HG03354 (cell line): ENCODE data around the gene CLCNKB.
"Not testable (repeated sequence)": the region's sequence is repeated elsewhere in the genome, so short reads cannot be mapped to it uniquely, and the experiment has no call there.

Experiments
- ATAC-seq: cut with Tn5 transposase; IDR thresholded peaks from one replicate; pipeline ENCODE4 v1.9.1; 2021; ENCODE audit warnings: mild to moderate bottlenecking; ENCODE audit not compliant: unreplicated experiment, poor library complexity, severe bottlenecking

CLCNKB gene

DNA sequence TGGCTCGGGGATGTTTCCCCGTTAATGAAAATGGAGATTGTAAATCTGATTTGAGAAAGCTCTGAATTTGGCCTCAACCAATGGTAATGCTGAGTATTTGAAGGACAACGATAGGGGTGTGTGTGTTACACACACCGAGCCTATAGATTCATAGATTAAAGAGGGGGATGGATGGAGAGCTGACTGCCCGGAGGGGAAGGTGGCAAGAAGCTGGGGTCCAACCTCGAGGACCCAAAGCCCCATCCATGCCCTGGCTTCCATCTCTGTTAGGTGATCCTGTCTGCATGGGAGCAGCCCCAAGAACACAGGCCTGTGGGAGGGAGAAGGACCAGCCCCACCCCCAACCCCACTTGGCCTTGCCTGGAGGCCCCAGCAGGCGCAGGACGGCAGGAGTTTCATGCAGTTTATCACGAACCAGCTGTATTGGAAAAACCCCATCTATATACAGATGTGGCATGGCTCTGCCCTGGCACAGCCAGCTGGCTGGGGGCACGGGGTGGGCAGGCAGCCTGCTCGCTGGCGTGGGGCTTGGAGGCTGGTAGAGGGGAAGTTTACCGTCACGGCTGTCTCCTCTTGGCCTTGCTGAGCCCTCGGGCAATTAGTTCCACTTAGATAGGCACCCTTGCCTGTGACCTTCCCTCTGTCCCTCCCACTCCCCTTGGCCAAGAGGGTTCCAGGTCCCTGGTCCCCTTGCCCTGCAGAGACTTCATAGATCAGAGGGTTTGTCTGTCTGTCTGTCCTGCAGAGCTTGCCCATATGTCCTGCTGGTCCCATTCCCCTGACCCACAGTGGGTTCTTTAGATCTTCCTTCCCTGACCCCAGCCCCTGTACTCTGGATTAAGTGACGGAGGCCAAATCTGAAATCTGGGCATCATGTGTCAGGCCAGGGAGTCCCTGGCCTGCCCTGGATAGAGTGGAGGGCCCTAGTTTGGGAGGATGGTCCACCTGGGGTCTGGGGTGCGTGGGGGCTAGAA is 28.8 kb upstream of the CLCNKB start:
- no peak for ATAC-seq

- ATAC-seq: no peak
Observed at GRCh38 chr1:16015491-16015890, 28.1 kb upstream of the CLCNKB start.

DNA sequence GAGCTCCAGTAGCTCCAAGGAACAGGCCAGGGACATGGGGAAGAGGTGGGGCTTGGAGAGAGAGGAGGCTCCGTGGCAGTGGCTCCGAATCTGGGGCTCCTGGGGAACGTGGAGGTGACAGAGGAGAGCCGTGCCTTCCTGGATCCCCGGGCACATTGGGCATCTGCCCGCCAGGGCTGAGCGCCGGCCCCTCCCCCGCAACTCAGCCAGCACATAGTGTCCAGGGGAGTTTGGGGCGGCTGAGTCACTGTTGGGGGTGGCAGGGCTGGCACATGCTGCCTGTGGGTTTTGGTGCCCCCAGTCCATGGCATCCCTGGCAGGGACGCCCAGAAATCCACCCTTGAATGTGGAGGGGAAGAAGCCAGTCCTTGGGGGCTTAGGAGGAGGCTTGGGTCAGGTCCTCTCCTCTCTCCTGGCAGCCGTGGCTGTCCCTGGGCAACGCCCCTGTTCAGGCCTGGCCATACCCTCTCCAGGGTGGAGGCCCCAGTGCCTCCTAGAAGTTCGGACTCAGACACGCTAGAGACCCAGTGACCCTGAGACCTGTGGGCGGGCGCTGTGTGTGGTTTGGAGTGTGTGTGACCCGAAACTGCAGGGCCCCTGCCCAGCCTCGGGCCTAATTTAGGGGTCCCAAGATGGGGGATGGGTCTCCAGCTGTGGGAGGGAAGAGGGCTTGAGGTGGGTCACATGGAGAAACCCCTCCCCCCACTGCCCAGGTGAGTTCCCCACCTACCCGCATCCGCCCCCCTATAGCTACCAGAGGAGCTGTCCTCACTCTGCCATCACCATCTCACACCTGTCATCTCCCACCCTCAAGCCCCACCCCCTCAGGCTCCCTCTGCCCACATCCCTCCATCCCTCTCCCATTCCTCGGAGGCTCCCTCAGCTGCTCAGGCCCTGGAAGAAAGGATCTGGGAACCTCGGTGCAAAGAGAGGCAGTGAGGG is 27.4 kb upstream of the CLCNKB start:
- no peak for ATAC-seq

DNA sequence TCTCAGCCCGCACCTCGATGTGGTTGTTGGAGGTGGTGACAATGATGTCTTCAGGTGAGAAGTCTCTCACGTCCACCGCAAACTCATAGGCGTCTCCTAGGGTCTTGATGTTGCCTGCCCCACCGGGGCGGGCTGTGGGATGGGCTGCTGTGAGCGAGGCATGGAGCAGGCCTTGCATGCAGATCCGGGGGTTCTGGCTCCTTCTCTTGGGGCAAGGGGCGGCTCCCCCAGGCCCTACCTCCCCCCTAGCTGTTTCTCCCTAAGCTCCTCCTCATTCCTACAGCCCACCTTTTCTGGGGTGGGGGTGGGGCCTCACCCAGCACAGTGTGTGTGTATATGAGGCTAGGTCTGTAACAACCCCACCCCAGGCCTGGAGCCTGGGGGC is 26.5 kb upstream of the CLCNKB start:
- no peak for ATAC-seq

DNA sequence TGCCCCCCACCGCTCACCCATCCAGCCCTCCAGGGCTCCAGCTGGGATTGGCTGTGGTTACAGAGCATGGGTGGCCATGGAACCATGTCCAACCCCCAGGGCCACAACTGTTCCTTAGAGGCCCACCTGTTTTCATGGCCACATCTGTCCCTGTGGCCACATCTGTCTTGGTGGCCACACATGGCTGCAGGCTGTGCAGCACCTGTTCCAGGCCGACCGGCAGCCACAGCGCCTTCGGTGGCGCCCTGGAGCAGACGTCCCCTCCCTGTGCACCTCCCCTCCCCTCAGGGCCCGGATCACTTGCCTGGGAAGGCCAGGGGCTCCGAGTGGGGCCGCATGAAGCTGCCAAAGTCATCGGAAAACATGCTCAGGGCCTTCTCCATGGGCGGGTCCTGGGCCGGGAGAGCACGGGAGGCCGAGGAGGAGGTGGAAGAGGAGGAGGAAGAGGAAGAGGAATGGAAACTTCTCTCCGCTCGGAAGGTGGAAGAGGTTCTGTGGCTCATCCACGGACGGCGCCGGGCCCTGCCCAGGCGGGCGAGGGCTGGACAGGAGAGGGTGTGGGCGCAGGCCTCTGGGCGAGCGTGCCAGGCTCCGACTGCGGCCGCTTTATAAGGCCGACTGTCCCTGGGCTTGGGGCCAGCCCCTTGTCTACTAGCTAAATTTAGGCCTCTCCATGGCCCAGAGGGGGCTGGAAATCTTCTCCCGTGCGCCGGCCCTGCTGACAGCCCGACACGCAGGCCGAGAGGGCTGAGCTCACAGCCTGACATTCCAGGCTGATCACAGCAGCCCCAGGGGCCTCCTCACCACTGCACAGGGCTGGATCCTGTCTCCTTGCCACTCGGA is 25.9 kb upstream of the CLCNKB start, which contains the start of gene HSPB7:
Gene HSPB7 (minus strand): TSS at position 583 of the 843 bp plus-strand sequence. CDS start 80 bp downstream, at position 503.
- no peak for ATAC-seq

DNA sequence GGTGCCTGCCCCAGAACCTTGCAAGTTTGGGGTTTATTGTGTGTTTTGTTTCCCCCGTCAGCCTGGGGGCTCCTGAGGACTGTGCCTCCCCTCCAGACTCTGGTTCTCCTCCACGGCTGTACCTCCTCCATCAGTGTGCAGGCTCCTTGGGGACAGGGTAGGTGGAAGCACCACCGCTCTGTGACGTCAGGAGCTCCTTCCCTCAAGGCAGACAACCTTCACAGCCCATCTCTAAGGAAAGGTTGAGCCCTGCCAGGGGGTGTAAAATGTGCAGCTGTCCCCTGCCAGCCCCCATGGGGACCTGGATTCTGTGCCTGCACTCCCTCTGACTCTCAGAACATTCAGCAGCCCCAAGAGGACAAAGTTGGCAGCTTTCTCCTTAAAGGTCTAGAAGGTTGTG is 25.3 kb upstream of the CLCNKB start:
- ATAC-seq: no peak

DNA sequence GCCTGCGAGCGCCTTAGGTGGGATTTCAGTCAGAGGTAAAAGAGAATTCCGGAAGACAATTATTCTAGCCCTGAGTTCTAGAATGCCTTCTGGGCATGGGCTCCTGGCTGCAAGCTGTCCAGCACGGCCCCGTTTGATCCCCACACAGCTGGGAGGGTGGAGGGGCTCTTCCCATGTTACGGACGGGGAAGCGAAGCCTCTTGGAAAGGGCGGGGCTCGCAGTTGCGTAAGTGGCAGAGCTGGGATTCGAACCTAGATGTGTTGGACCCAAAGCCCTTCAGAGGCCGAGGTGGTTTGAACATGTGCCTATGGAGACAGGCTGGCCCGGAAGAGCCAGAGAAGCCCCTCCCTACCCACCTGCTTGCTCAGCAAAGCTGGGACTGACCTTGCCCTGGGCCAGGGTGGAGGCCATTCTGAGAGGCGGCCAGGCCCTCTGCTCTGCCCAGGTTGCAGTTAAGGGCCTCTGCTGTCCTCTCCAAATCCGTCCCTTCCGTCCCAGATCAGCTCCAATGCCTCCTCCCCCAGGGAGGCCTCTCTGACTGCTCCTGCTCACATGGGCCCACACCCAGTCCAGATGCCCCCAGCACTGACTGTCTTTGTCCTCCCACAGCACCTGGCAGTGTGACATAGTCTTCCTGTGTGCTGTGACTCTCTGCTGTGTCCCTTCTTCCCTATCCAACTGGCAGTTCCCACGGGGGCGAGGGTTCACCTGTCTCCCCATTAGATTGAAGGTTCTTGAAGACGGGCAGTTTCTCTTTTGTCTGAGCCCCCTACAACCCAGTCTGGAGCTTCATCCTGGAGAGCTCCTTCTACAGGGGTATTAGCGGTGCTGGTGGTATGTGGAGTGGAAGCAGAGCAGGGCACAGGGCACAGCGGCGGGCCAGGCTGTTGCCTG is 24.6 kb upstream of the CLCNKB start:
- ATAC-seq: no peak

DNA sequence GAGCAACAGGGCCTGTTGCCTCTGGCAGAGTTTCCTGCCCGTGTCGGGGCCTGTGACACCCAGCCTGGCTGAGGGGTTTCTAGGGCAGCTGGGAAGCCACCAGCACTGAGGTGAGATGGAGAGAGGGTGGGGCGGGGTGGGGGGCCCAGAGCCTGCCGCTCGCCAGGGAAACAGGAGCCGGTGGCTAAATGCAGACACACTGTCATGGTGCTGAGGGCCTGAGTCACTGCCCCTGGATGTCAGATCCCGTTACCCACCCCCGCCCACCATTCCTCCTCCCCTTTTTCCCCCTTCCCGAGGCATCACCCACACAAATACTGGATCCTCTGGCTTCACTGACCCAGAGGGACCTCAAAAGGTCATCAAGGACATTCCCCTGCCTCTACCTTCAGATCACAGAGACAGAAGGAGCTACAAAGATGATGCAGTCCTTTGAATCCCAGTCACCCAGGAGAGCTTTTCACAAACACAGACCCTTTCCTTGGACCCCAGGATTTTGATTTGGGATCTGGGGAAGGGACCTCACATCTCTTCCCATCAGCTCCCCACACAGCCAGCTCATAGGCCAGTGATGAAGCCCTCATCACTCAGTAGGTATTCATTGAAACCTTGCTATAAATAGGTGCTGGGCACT is 23.8 kb upstream of the CLCNKB start:
- no peak for ATAC-seq

DNA sequence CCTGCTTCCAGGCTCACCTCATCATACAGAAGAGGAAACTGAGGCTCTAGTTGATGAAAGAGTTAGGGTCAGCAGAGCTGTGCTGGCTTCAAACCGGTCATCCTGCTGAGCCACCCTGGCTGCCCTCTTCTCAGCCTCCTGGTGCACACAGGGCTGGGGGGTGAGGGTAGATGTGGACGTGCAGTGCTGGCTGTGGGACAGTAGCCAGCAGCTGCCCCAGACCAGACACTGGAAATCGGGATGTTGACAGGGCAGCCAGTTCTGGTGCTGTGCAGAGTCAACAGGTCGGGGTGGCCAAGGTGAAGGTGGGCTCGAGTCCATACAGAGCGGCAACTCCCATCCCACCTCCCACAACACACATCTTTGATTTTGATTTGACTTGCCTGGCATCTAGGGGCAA is 23.3 kb upstream of the CLCNKB start:
- no peak for ATAC-seq

DNA sequence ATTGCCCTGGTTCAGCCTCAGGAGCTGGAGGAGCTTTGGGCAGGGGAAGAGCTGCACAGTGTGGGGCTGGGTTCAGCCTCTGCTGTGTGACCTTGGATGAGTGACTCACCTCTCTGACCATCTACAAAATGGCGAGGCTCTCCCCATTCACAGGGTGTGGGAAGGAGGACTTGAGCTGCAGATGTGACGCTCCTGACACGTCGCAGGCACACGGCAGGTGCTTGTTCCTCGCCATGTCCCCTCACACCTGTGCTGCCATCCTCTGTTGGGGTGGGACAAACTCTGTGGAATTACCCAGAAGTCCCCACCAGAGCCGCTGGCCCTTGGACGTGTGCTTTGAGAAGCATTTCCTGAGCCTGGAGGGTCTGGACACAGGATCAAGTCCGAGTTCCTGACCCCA is 22.7 kb upstream of the CLCNKB start:
- ATAC-seq: not testable (repeated sequence)

DNA sequence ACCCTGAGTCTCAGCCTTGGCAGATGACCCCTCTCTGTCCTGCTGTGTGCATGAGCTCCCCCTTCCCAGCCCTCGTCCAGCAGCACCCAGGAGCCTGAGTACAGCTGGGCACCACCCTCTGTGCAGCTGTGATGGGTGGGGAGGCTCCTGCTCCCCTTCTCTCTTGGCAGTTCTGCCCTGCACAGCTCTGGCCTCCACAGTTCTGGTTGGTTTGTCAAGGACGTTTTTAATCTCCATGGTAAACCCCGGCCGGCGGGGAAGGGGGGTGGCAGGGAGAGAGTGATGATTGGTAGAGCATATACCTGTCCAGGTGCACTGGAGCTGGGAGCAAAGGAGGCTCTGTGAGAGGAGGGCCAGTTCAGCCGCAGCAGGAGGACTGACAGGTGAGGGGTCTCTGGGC is 21.9 kb upstream of the CLCNKB start, which contains the start of gene CLCNKA:
Gene CLCNKA (plus strand): TSS at position 356 of the 400 bp plus-strand sequence. CDS start 584 bp downstream, outside the sequence.
- ATAC-seq: no peak

- ATAC-seq: no peak
Observed at GRCh38 chr1:16022393-16022792, 21.2 kb upstream of the CLCNKB start.

DNA sequence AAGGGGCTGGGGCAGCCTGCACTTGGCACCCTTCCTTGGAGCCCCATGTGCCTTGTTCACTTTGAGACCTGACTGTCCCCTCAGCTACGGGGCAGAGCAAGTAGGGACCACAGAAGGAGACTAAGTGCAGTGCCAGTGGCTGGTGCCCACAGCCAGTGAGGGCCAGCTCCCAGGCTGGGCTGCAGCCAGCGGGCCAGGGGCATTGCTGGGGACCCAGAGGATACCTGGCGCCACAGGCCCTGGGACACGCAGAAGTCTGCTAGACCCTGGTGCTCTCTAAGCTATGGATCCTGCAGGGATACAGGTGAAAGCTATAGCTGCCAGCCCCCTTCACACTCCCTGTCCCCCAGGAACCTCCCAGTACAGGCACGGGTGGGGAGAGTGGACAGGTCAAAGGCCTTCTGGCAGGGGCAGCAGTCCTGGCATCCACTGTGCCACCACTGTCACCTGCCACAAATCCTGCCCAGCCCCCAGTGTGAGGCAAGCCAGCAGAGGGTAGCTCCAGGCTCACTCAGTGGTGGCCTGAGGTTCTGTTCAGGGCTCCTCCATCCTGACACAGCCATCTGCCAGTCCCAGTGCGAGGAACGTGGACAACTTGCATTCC is 20.4 kb upstream of the CLCNKB start:
- ATAC-seq: no peak

DNA sequence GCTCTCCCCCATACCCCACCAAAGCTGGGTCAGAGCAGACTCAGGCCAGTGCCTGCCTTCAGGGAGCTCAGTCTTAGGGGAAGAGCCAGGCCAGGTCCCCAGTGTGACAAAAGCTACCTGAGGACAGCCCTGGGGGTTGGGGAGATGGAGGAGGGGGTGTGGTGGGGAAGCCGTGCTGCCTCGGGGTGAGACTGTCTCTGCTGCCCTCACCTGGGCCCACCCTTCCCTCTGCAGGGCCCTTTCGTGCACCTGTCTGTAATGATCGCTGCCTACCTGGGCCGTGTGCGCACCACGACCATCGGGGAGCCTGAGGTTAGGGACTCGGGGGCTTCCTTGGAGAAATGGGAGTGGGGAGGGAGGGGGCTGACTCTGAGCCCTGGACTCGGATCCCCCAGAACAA is 17.3 kb upstream of the CLCNKB start:
- ATAC-seq: not testable (repeated sequence)

DNA sequence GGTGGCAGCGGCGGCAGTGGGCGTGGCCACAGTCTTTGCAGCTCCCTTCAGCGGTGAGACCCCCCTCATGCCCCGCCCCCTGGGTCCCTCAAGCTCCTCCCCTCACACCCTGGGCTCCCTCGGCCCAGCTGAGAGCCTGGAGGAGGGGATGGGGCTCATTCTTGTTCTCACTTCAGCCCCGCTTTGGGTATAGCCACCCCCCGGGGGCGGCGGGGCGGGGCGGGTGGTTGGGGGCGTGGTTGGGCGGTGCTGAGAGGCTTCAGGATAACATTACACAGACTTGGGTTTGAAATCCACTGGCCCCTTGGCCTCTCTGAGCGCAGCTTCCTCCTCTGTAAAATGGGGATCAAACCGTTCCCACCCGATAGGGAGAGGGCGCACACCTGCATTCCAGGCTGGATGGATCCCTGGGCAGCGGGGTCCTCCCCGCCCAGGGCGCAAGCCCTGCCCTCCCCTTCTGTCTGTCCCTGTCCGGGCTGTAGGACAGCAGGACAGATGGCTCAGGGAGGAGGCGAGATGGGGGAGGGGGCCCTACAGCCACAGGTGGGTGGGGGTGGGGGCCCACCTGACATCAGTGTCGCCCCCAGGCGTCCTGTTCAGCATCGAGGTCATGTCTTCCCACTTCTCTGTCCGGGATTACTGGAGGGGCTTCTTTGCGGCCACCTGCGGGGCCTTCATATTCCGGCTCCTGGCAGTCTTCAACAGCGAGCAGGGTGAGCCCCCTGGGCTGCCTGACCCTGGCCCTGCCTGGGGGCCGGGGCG is 16.7 kb upstream of the CLCNKB start:
- ATAC-seq: no peak

DNA sequence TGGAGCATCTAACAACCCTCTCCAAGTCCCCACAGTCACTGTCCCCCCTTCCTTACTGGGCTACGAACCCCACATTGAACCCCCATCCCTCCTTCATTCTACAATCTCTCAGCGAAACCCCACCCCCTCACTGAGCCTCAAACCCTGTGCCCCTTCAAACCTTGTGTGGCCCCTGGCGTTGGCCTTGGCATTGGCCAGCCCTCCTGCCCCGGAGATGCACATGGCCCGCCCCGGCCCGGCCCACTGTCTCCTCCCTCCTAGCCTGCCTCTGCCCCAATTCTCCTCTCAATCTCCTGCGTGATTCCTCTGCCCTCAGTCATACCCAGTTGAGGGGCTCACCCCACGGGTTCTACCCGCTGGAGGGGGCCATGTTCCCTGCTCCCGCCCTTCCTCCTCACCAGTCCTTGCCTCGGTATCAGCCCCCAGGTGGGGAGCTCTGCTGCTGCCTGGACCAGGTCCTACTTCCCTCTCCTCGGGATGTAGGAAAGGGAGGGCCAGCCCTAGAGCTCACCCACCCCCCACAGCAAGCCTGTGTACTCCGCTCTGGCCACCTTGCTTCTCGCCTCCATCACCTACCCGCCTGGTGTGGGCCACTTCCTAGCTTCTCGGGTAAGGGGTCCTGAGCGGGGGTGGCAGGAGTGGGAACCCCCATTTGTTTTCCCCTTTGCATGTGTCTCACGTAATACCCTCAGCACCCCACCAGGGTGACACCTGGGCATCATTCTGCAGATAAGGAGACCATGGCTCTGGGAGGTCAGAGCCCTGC is 15.2 kb upstream of the CLCNKB start:
- ATAC-seq: no peak
